ENCODE results near the gene ZCCHC7. TPM values are rescaled to one million over a fixed set of nuclear protein-coding genes. Genes with fewer than 3 reads are reported as not detected.

The ZCCHC7 gene
- polyA plus RNA-seq, 1 donor from 2014 or later: 10.9 TPM

GRCh38 chr9:37151812-37152211 is 31.4 kb downstream of the ZCCHC7 start:
- no peaks in the 10 kb centered on the region for H3K9me3 ChIP-seq (ENCODE audit: low read length)
- H3F3A ChIP-seq (ENCODE audit: insufficient read depth, low read length, poor library complexity, severe bottlenecking): no peaks in the 10 kb centered on the region
- H3K36me3 ChIP-seq (ENCODE audit: insufficient read depth, low read length): no peaks in the 10 kb centered on the region
- no peak overlapping the region for H3K4me2 ChIP-seq (ENCODE audit: low read length)
- no peaks in the 10 kb centered on the region for H3K79me2 ChIP-seq (replicated peaks; ENCODE audit: insufficient read depth, low read length)
- H3K9me2 ChIP-seq (ENCODE audit: insufficient read depth, low read length): no peaks in the 10 kb centered on the region
- no peak overlapping the region for H2AFZ ChIP-seq (ENCODE audit: low read depth, low read length)
- no peaks in the 10 kb centered on the region for H3K27me3 ChIP-seq (ENCODE audit: insufficient read depth, low read depth, low read length)
- H4K20me1 ChIP-seq (ENCODE audit: insufficient read depth): no peaks in the 10 kb centered on the region
- no peak overlapping the region for H3K9ac ChIP-seq (ENCODE audit: low read length)
- H3K27ac ChIP-seq (ENCODE audit: low read length): no peak overlapping the region
- TF ChIP-seq TAF1 (IDR thresholded peaks at IDR 0.05; ENCODE audit: low read depth) (no peak), REST (IDR thresholded peaks at IDR 0.05; ENCODE audit: borderline replicate concordance) (no peak), MXI1 (conservative IDR thresholded peaks at IDR 0.05; ENCODE audit: poor library complexity, severe bottlenecking) (no peak), EP300 (conservative IDR thresholded peaks at IDR 0.05; ENCODE audit: poor library complexity, severe bottlenecking) (no peak), EZH2 (IDR thresholded peaks at IDR 0.05; ENCODE audit: borderline replicate concordance, insufficient read depth, low read length, poor library complexity, severe bottlenecking) (no peak), RAD21 (conservative IDR thresholded peaks at IDR 0.05) (no peak), SMC3 (conservative IDR thresholded peaks at IDR 0.05; ENCODE audit: poor library complexity) (no peak), POLR2AphosphoS5 (IDR thresholded peaks at IDR 0.05) (no peak), CTCF (IDR thresholded peaks at IDR 0.05; ENCODE audit: poor library complexity, severe bottlenecking) (no peak)
- no peak overlapping the region for H3K4me3 ChIP-seq (ENCODE audit: low read length)

- Histone ChIP-seq H3K27me3 (ENCODE audit: insufficient read depth, low read depth, low read length) (no peaks in the 10 kb centered on the region), H4K20me1 (ENCODE audit: insufficient read depth) (no peaks in the 10 kb centered on the region), H2AFZ (ENCODE audit: low read depth, low read length) (no peak overlapping the region), H3K4me3 (ENCODE audit: low read length) (no peak overlapping the region), H3K9ac (ENCODE audit: low read length) (no peak overlapping the region), H3K4me2 (ENCODE audit: low read length) (no peak overlapping the region), H3K36me3 (ENCODE audit: insufficient read depth, low read length) (no peaks in the 10 kb centered on the region), H3K9me2 (ENCODE audit: insufficient read depth, low read length) (no peaks in the 10 kb centered on the region), H3K79me2 (replicated peaks; ENCODE audit: insufficient read depth, low read length) (no peaks in the 10 kb centered on the region), H3K9me3 (ENCODE audit: low read length) (no peaks in the 10 kb centered on the region), H3F3A (ENCODE audit: insufficient read depth, low read length, poor library complexity, severe bottlenecking) (no peaks in the 10 kb centered on the region), H3K27ac (ENCODE audit: low read length) (no peak overlapping the region)
- TF ChIP-seq POLR2AphosphoS5 (IDR thresholded peaks at IDR 0.05): no peak
- TF ChIP-seq RAD21 (conservative IDR thresholded peaks at IDR 0.05): no peak
- TF ChIP-seq REST (IDR thresholded peaks at IDR 0.05; ENCODE audit: borderline replicate concordance): no peak
- TF ChIP-seq CTCF (IDR thresholded peaks at IDR 0.05; ENCODE audit: poor library complexity, severe bottlenecking): no peak
- no peak for TF ChIP-seq TAF1 (IDR thresholded peaks at IDR 0.05; ENCODE audit: low read depth)
- no peak for TF ChIP-seq MXI1 (conservative IDR thresholded peaks at IDR 0.05; ENCODE audit: poor library complexity, severe bottlenecking)
- no peak for TF ChIP-seq SMC3 (conservative IDR thresholded peaks at IDR 0.05; ENCODE audit: poor library complexity)
- TF ChIP-seq EZH2 (IDR thresholded peaks at IDR 0.05; ENCODE audit: borderline replicate concordance, insufficient read depth, low read length, poor library complexity, severe bottlenecking): no peak
- TF ChIP-seq EP300 (conservative IDR thresholded peaks at IDR 0.05; ENCODE audit: poor library complexity, severe bottlenecking): no peak
These were observed 32.0 kb downstream of the ZCCHC7 start for GRCh38 chr9:37152365-37152764.

All from neural cell (in vitro differentiated cells).